NK-92 treated with Interleukin-12 subunit alpha and Interleukin-12 subunit beta, amount 100 ng/mL, for 24 hours (cell line): ENCODE measurements around the gene GBP1.
"Not testable (repeated sequence)": the region's sequence is repeated elsewhere in the genome, so short reads cannot be mapped to it uniquely, and the experiment has no call there.

Source experiments
- DNase-seq: peaks from one replicate; lab custom pipeline; 2025; lab: John Stamatoyannopoulos, UW

Gene GBP1

GRCh38 chr1:89065079-89065868 is at the start of gene GBP1:
Gene GBP1, minus strand, starts transcription at chr1:89065208. Its CDS starts 1,974 bp downstream, at chr1:89063234.
- DNase-seq, result no peak

- DNase-seq, result no peak
Observed at GRCh38 chr1:89114662-89115061, 49.7 kb upstream of the GBP1 start.

GRCh38 chr1:89112871-89113613 is 48.0 kb upstream of the GBP1 start:
- no peak for DNase-seq

- DNase-seq, result no peak
Observed at GRCh38 chr1:89104687-89105086, 39.7 kb upstream of the GBP1 start.

GRCh38 chr1:89104147-89104546 is 39.1 kb upstream of the GBP1 start:
- no peak for DNase-seq

- DNase-seq, result no peak
Observed at GRCh38 chr1:89102021-89102420, 37.0 kb upstream of the GBP1 start.

GRCh38 chr1:89100412-89100811 is 35.4 kb upstream of the GBP1 start:
- DNase-seq, result no peak

GRCh38 chr1:89098857-89099256 is 33.8 kb upstream of the GBP1 start:
- no peak for DNase-seq

- DNase-seq, result no peak
Observed at GRCh38 chr1:89095737-89096136, 30.7 kb upstream of the GBP1 start.

GRCh38 chr1:89089962-89090361 is 25.0 kb upstream of the GBP1 start:
- DNase-seq, result no peak

GRCh38 chr1:89088572-89088971 is 23.6 kb upstream of the GBP1 start:
- no peak for DNase-seq

- DNase-seq, result no peak
Observed at GRCh38 chr1:89087241-89087640, 22.2 kb upstream of the GBP1 start.

GRCh38 chr1:89085781-89086180 is 20.8 kb upstream of the GBP1 start:
- DNase-seq, result no peak

- DNase-seq, result no peak
Observed at GRCh38 chr1:89081005-89081404, 16.0 kb upstream of the GBP1 start.

GRCh38 chr1:89080068-89080467 is 15.1 kb upstream of the GBP1 start:
- DNase-seq, result not testable (repeated sequence)

GRCh38 chr1:89072466-89073065 is 7.6 kb upstream of the GBP1 start:
- DNase-seq, result not testable (repeated sequence)

- no peak for DNase-seq
Observed at GRCh38 chr1:89070509-89070908, 5.5 kb upstream of the GBP1 start.

GRCh38 chr1:89069951-89070350 is 4.9 kb upstream of the GBP1 start:
- DNase-seq, result no peak

GRCh38 chr1:89068291-89068690 is 3.3 kb upstream of the GBP1 start:
- DNase-seq, result no peak

GRCh38 chr1:89064632-89065031 is 376 bp downstream of the GBP1 start:
- DNase-seq, result no peak

GRCh38 chr1:89063094-89063493 is 1.9 kb downstream of the GBP1 start:
- DNase-seq, result no peak

GRCh38 chr1:89060091-89060490 is 4.9 kb downstream of the GBP1 start:
- DNase-seq, result no peak

- DNase-seq, result no peak
Observed at GRCh38 chr1:89051955-89052312, 13.1 kb downstream of the GBP1 start.
